Activated gamma-delta T cell treated with anti-CD3 and anti-CD28 coated beads, Interleukin-2, amount 50 U/mL, for 16 hours (primary cell): ENCODE results near the gene POLR3H.

ENCODE experiments used
- DNase-seq: peaks from one replicate; pipeline ENCODE4 v3.0.0-alpha.2; 2020; ENCODE audit warnings: low read depth

The POLR3H gene

DNA sequence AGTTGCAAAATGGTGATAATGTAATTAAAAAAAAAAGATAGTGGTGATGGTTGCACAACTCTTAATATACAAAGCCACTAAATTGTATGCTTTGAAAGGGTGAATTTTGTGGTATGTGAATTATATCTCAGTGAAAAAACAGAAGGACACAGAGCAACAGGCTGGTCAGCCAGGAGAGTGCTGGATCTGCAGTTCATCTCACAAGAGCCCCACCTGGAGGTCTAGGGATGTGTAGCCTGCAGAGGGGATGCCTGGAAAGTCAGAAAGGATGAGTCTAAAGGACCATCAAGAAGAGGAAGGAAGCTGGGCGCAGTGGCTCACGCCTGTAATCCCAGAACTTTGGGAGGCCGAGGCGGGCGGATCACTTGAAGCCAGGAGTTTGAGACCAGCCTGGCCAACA is 9.0 kb downstream of the POLR3H start:
- no peak for DNase-seq

DNA sequence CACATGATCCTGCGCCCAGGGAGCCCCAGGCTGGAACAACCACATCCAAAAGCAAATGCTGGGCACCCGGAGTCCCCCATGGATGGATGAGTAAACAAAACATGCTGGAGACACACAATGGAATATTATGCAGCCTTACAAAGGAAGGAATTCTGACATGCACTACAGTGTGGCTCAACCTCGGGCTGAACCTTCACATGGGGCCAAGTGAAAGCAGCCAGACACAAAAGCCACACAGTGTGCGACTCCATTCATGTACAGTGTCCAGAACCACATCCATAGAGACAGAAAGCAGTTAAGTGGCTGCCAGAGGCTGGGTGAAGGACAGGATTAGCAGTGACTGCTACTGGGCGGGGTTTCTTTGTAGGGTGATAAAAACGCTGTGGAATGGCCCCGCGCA is 10.1 kb downstream of the POLR3H start:
- no peak for DNase-seq

DNA sequence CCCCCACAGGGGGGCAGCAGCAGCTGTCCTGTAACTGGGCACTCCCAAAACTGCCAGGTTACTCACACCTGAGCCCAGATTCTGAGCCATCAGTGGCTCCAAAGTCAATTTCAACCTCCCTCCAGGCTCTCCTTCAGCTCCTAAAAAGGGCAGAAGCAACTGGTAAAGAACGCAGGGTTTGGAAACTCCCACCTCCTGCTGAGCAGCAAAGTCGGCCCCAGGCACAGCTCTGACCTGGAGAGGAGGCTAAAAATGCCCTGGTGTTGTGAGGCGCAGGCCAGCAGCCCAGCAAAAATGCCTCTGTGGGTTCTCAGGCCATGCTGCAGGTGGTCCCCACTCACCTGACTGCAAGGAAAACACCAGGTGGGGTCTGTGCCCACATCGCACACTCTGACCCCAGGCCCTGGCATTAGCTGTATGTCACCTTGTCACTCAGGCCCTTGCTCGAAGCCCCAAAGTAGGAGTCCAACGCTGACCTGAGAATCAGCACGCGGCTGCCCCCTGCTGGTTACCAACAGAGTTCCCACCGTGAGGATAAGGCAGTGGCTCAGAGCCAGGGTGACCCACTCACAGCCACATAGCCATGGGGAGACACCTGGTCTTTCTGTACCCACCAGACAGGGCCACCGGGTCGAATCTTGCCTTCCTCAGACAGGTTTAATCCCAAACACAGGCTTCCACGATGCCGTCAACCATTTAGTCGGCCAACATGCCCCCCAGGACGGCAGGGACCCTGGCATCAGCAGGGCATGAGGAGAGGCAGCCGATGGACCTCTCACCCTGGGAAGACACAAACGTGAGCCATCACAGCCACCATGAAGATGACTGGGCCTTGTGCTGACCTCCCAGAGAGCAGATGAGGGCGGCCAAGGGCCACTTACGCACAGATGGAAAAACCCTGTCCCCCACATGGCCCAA is 11.1 kb downstream of the POLR3H start:
- DNase-seq, result peak; percentile 37

DNA sequence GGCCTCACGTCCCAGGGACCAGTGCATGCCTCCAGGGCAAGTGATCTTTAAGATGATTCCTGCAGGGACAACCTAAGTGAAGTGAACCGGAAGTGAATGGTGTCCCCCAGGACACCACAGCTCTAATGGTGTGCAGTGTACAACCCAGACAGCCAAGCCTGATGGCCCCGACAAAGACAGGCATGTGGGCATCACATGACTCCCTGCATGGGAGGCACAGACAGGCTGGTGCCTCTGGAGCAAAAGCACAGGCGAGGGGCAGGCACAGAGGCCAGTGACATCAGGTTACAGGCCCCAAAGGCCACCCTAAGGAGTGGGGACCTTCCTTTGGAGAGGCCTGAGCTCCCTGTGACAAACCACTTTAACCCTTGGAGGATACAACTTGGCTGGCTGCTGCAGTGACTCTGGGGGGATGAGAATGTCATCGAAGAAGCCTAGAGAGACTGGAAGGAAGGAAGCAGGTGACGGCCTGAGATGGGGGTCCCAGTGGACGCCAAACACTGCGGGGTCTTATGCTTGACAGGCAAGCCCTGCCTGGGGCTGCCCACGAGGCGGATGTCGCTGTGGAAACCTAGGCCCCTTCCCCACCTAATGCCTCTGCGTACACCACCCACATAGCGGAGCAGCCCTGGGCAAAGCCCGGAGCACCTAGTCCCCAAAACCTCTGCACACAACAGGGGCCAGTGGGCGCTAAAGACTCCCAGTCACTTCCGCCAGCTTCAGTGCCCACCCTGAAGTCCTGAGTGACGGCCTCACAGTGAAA is 12.4 kb downstream of the POLR3H start:
- DNase-seq, result no peak

DNA sequence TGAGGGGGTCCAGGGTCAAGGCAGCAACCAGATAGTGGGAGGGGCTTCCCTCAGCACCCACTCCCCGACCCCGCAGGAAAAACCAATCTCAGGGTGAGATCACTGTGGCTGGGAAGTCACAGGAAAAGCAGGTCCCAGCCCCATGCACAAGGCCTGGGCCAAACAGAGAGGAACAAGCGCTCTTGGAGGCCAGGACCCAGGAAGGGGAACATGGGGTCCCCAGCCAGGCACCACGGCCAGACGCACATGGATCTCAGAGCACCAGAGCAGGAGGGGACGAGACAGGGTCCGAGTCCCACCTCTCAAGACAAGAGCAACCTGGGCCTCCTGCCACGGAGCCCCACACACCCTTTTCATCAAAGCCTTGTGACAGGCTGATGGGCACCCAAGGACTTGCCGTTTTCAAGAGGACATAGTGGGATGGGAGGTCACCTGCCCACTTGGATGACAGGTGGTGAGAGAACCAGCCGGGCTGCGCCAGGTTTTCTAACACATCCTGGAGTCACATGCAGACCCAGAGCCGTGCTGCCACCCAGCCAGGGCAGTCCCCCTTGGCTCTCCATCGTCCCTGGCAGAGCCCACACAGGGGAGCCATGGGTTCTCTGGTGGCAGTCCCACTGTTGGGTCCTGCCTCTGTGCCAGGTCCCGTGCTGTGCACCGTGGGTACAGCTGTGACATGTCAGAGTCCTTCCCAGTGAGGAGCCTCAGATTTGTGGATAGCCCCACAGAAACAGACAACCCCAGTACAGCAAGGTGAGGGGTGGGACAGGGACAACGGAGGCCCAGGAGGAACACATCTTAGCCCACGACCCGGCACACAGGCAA is 13.2 kb downstream of the POLR3H start:
- DNase-seq, result no peak

DNA sequence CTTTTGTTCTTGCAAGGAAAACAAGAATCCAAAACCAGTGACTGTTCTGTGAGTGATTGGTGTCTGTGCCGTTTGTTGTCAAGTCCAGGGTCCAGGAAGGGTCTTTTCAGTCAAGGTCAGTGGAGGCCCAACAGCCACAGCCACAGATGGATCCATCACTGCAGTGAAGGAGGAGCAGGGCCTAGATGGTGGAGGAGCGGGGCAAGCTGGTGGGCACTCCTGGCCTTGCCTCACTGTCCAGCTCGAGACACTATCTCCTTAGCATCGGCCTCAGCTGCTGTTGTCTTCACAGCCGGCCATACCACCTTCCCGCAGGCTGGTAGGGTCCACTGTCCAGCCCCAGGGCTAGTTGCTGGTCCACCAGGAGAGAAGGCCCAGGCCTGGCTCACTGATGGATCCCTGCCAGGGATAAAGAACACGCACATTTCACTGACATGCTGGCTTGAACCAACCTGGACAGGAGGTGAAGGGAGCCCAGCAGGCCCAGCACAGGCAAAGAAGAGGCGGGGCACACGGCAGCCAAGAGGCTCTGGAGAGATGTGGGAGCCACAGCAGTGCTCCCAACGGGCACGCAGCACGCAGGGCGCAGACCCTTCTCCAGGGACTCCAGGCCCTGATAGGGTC is 15.2 kb downstream of the POLR3H start:
- no peak for DNase-seq

DNA sequence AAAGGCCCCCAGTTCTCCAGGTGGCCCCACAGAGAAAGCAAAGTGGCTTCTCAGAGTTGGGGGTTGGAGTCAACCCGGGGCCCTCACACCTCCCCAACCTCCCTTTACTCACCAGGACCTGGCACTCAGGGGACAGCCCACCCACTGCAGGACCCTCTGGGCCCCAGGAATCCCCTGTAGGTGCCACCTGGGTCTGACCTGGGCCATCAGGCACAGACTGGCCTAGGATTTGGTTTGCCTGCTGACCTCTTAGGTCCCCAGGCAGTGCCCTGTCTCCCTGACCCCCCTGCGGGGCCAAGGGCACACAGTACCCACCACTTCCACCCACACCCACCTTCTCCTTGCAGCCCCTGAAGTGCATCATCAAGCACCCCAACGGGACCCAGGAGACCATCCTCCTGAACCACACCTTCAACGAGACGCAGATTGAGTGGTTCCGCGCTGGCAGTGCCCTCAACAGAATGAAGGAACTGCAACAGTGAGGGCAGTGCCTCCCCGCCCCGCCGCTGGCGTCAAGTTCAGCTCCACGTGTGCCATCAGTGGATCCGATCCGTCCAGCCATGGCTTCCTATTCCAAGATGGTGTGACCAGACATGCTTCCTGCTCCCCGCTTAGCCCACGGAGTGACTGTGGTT is 16.0 kb downstream of the POLR3H start:
- no peak for DNase-seq

DNA sequence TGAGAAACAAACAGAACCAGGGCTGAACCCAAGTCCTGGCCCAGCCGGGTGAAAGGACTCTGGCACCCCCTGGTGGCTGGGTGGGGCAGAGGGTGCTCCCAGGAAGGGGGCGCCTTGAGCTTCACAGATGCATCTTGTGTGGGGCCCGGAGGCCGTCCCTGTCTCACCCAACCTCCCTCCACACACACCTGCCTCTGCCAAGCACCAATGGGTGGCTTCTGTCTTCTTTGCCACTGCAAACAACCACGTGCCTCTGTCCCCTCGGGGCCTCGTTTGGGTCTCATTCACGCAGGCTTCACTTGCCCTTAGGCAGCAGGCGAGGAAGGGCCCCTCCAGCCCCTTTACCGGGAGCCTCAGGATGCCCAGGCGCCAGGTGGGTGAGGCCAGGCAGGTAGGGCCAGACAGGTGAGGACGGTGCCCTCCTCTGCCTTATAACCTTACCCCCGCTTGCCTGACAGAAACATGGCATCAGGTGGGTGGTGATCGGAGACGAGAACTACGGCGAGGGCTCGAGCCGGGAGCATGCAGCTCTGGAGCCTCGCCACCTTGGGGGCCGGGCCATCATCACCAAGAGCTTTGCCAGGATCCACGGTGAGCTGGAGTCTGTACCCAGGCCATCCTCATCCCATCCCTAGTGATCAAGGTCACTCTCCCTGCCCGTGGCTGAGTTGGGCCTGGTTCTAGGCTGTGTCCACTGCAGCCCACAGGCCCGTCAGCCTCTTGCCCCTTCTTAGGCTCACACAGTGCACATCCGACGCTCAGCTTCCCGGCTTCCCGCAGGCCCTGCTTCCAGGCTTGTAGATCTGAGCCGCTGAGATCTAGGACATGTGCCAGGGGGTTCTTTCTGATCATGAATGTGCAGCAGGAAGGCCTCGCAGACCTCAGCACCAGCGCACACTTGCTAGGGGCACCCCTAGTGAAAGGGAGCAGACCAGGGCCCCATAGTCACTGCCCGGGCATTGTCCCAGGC is 17.2 kb downstream of the POLR3H start:
- peak; percentile 62 for DNase-seq

DNA sequence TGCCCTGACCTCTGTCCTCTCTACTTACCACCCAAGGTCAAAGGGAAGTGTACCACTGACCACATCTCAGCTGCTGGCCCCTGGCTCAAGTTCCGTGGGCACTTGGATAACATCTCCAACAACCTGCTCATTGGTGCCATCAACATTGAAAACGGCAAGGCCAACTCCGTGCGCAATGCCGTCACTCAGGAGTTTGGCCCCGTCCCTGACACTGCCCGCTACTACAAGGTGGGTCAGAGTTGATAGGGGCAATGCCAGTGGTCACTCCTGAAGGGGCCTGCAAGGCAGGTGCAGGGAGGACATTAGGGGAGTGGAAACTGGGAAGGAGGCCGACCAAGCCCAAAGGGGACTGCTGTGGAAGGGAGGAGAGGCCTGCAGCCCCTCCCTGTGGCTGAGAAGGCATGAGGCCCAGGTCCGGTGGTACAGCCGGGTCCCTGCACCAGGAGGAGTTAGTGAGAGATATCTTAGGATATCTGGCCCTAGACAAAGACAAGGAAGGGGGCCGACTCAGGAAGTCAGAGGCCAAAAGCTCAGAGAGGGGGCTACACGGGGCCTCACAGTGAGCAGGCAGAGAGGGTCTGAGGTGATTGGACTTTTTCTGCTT is 17.9 kb downstream of the POLR3H start:
- DNase-seq, result no peak

DNA sequence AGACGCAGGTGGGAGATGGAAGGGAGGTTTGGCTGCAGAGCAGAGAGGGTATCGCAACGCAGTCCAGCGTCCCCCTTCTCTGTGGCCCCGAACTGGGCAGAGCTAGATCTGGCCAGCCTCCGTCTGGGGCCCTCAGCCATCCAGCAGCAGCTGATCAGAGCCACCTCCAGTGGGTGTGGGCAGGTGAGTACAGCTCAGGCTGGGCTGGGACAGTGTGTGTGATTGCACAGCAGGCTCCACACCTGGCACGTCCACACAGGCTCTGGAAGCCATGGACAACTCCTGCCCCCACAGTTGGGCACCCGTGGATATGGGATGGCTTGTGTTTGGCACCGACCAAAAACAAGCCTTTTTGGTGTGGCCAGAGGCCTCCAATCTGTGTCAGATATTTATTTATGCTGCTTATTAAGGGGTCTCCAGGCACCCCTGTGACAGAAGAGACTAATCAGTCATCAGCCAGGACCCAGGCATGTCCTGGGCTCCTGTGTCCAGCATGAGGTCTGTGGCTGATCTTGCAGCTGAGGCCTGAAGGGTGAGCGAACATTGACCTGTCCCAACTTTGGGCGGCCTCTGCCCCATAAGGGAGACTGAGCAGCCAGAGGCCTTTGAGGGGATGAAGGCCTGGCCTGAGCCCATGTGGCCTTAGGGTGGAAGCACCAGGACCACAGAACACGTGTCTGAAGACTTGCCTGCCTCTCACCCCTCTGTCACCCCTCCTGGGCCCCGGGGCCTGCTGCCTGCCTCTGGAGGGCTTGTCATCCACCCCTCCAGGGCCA is 18.6 kb downstream of the POLR3H start:
- DNase-seq, result no peak

DNA sequence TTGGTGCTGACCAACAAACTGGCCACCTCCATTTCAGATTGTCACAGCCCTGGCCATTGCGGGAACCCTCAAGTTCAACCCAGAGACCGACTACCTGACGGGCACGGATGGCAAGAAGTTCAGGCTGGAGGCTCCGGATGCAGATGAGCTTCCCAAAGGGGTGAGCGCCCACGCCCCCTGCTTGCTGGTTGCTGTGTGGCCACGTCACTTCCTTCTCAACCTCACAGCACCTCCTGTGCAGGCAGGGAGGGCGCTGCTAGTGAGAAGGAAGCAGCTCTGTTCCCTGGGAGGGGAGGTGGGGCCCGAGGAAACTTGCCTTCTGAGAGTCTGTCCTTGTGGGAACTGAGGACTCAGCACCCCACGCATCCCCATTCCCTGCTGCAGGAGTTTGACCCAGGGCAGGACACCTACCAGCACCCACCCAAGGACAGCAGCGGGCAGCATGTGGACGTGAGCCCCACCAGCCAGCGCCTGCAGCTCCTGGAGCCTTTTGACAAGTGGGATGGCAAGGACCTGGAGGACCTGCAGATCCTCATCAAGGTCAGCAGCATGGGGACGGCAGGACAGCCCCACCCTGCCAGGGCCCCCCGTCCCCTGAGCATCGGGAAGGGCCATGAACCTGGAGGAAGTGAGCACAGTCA is 19.3 kb downstream of the POLR3H start:
- peak; percentile 31 for DNase-seq

DNA sequence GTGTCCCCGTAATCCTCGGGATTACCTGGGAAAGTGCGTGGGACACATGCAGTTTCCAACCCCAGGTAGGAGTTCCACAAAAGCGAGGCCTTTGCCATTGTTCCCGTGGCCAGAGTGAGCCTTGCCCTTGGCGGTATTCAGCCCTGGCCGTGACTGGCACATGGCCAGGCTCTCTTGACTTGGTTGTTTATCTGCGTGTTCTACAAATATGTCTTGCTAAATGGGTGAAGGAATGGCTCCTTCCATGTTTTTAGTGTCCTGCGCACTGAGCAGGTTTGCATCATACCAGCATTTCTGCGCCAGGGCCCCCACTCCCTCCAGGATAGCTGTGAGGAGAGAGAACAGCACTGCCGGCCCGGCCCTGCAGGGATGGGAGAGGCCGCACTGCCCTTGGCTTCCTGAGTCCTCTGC is 20.0 kb downstream of the POLR3H start:
- DNase-seq, result no peak

DNA sequence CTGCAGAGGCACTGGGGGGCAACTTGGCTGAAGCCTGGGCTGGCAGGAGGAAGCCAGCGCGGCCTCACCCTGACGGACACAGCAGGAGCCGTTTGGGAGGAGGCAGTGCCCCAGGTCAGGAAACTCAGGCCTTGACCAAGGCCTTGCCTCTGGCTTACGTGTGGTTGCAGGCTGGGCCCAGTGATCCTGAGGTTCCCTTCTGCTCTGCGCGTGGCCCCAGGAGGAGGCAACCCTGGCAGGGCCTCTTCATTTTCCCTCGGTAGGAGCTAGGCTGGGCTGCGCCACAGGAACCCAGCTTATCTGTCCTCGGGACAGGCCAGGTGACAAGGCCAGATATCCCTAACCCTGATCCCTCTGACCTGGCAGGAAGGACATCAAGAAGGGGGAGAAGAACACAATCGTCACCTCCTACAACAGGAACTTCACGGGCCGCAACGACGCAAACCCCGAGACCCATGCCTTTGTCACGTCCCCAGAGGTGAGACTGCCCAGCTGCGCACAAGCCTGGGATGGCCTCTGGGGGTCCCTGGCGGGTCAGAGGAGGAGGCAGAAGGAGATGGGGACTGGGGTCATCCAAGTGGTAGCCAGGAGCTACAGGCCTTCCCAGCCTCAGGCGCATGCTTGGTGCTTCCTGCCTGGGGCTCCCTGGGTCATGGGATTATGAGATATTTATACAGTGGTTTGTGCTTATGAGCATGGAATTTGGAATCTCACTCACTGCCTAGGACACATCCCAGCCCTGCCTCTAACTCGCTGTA is 20.6 kb downstream of the POLR3H start:
- no peak for DNase-seq

DNA sequence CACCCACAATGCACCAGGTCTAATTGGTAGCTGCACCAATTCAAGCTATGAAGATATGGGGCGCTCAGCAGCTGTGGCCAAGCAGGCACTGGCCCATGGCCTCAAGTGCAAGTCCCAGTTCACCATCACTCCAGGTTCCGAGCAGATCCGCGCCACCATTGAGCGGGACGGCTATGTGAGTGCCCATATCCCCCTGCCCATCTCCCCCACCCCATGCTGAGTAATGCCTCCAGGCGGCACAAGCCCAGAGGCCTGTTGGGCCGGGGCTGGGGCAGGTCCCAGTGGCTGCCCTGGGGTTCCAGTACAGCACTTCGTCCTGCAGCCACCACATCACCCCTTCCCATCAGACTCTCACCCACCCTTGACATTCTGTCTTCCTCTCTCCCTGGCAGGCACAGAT is 21.5 kb downstream of the POLR3H start:
- no peak for DNase-seq

DNA sequence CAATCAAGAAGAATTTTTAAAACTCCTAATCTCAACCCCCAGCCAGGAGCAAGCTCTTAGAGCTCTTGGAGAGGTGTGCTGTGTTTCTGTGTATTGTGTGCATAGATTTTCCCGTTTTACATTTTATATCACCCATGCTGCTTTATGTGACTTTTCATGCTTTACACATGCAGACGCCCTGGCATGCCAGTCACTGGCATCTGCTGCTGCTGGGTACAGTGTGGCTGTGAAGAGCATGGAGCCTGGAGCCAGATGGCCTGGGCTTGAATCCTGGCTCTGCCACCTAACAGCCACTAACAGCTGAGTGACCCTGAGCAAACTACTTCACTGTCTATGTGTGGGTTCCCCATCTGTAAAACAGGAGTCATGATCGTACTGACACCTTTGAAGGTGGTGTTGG is 23.1 kb downstream of the POLR3H start:
- DNase-seq, result no peak

DNA sequence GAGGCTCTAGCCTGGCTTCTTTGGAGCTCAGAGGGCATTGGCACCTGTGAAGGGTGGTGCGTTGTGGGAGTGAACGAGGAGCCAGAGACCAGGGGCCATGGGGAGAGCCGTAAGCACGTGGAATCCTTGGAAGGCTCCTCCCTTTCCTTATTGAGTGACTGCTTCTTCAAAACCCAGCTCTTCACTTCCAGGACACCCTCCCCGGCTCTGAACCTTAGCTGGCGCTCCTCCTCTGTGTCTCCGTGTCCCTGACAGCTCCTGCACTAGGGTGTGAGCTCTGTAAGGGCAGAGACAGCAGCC is 26.3 kb downstream of the POLR3H start:
- no peak for DNase-seq

DNA sequence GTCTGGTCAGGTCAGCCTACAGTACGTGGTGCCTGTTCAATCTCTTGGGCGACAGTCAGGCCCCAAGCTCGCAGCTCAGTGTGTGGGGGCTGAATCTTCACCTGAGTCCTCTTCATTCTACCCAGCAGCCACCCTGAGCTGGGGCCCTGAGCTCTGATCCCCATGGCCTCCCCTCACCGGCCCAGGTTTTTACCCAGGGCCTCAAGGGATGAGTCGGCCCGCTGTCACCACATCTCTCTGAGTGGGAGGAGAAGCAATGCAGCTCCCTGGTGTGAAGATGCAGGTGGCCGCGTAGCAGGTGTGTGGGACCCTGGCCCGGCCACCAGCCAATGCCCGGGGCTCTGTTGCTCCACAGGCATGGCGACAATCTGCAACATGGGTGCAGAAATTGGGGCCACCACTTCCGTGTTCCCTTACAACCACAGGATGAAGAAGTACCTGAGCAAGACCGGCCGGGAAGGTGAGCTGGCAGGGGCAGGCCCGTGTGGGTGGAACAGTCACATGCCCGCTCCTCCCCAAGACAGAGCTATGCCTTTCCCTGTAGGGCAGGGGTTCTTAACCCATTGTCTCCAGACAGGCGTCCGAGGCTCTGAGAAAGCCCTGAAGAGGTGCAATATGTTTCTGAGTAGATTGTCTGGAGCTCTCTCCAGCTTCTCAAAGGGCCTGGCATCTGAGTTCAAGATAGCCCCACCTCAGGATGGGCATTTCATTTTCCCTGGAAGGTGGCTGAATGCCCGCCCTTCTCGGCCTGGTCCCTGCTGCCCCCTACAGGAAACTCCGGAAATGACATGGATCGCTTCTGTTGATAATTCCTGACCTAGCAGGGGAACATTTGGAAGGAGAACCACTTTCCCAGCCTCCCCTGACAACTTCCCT is 26.9 kb downstream of the POLR3H start:
- no peak for DNase-seq
